GM12878 (cell line): Measurements from ENCODE around the gene CLMP. TPM values are rescaled to one million over a fixed set of nuclear protein-coding genes. Genes with fewer than 3 reads are reported as not detected.

Experiments used
- ATAC-seq: fragments of 200-7000 bp; cut with Tn5 transposase; 3 replicates; pipeline ENCODE4 v1.9.1; 2020; ENCODE audit warnings: mild to moderate bottlenecking, moderate library complexity
- BruUV-seq: library from RNA; stranded (reverse); fragments of 400-500 nt; replicated peaks from 2 replicates; lab custom pipeline; 2021; lab: Mats Ljungman, UMichigan
- CTCF ChIA-PET: fragments of 300-600 bp; sonication (Branson Sonifier 250); formaldehyde crosslinking; extraction: SDS; loops from one replicate; lab custom pipeline; 2021; ENCODE audit warnings: inconsistent platforms; lab: Yijun Ruan, JAX
- POLR2A ChIA-PET: fragments of 350-600 bp; formaldehyde crosslinking; extraction: SDS; loops from one replicate; lab custom pipeline; 2021; ENCODE audit warnings: inconsistent platforms; lab: Charles Lee
- RAD21 ChIA-PET: fragments of 300-600 bp; sonication (Branson Sonifier 250); formaldehyde crosslinking; loops from one replicate; lab custom pipeline; 2023; ENCODE audit warnings: antibody characterized with exemption; ENCODE audit not compliant: unreplicated experiment; lab: Charles Lee
- SMC1A ChIA-PET: fragments of 300-600 bp; sonication (Branson Sonifier 250); formaldehyde crosslinking; loops from one replicate; lab custom pipeline; 2023; ENCODE audit not compliant: unreplicated experiment, uncharacterized antibody; lab: Charles Lee
- DNase-seq: peaks from one replicate; pipeline ENCODE4 v3.0.0-alpha.2; 2011; ENCODE audit warnings: low read depth, low spot score
- FAIRE-seq: peaks from 3 replicates; lab custom pipeline; 2011; peaks lifted over from hg19 to GRCh38; lab: Jason Lieb, UNC
- H2AFZ ChIP-seq: 2 replicates; pipeline ENCODE4 v1.6.0; 2011; ENCODE audit warnings: low read depth, low read length, control low read depth; ENCODE audit not compliant: control insufficient read depth
- H3K27ac ChIP-seq: 2 replicates; pipeline ENCODE4 v1.5.1; 2011; ENCODE audit warnings: control low read depth; ENCODE audit not compliant: control insufficient read depth, insufficient read depth
- H3K27me3 ChIP-seq, 2 experiments: replicated peaks in 1 of 2; 2 replicates each; pipeline versions ENCODE4 v1.6.0 to v1.6.1; 2011; ENCODE audit warnings: low read length in 1 of 2; ENCODE audit not compliant: control insufficient read depth in 2 of 2, insufficient read depth in 2 of 2
- H3K36me3 ChIP-seq, 2 experiments: 2 replicates each; pipeline ENCODE4 v1.5.1; 2011; ENCODE audit warnings: low read length in 1 of 2; ENCODE audit not compliant: control insufficient read depth in 2 of 2, insufficient read depth in 2 of 2
- H3K4me1 ChIP-seq: 2 replicates; pipeline ENCODE4 v1.6.1; 2011; ENCODE audit warnings: mild to moderate bottlenecking, low read length, moderate library complexity, mixed read lengths; ENCODE audit not compliant: control insufficient read depth, insufficient read depth
- H3K4me2 ChIP-seq: 2 replicates; pipeline ENCODE4 v1.6.0; 2011; ENCODE audit warnings: control low read depth; ENCODE audit not compliant: control insufficient read depth, insufficient read depth
- H3K4me3 ChIP-seq: fragments of 200-600 bp; sonication (generic); 2 replicates; pipeline ENCODE4 v1.5.1; 2016
- H3K79me2 ChIP-seq: 2 replicates; pipeline ENCODE4 v1.6.0; 2011; ENCODE audit warnings: low read length; ENCODE audit not compliant: control insufficient read depth, insufficient read depth
- H3K9ac ChIP-seq: 2 replicates; pipeline ENCODE4 v1.8.0; 2011; ENCODE audit warnings: low read length, control low read depth, mixed read lengths; ENCODE audit not compliant: control insufficient read depth, insufficient read depth
- H3K9me3 ChIP-seq: replicated peaks from 3 replicates; pipeline ENCODE4 v1.5.1; 2011; ENCODE audit warnings: mild to moderate bottlenecking, low read length; ENCODE audit not compliant: control insufficient read depth, insufficient read depth
- H4K20me1 ChIP-seq: 2 replicates; pipeline ENCODE4 v1.6.0; 2011; ENCODE audit not compliant: control insufficient read depth, insufficient read depth
- ATF2 ChIP-seq: IDR thresholded peaks from 2 replicates; pipeline ENCODE4 v1.6.1; 2012; ENCODE audit warnings: low read length, inconsistent platforms
- BACH1 ChIP-seq: fragments of 450-650 bp; IDR thresholded peaks from 2 replicates; pipeline ENCODE4 v1.6.1; 2017; ENCODE audit warnings: mild to moderate bottlenecking, borderline replicate concordance
- CHD1 ChIP-seq: IDR thresholded peaks from 2 replicates; pipeline ENCODE4 v1.6.1; 2012; ENCODE audit warnings: low read depth, low read length, improper control_type of control experiment
- CHD2 ChIP-seq: IDR thresholded peaks from 2 replicates; pipeline ENCODE4 v1.6.1; 2011; ENCODE audit warnings: low read depth, low read length, improper control_type of control experiment, borderline replicate concordance
- CHD4 ChIP-seq: fragments of 200-600 bp; sonication (generic); IDR thresholded peaks from 2 replicates; pipeline ENCODE4 v1.6.1; 2016; ENCODE audit warnings: mild to moderate bottlenecking
- DPF2 ChIP-seq: fragments of 450-650 bp; IDR thresholded peaks from 2 replicates; pipeline ENCODE4 v1.6.1; 2017; ENCODE audit warnings: mild to moderate bottlenecking
- E2F8 ChIP-seq: fragments of 450-650 bp; IDR thresholded peaks from 2 replicates; pipeline ENCODE4 v1.6.1; 2018; ENCODE audit warnings: mild to moderate bottlenecking, low read depth, moderate library complexity; ENCODE audit not compliant: partially characterized antibody
- KDM1A ChIP-seq: fragments of 200-600 bp; sonication (generic); IDR thresholded peaks from 2 replicates; pipeline ENCODE4 v1.6.1; 2016; ENCODE audit warnings: borderline replicate concordance
- MLLT1 ChIP-seq: fragments of 450-650 bp; IDR thresholded peaks from 2 replicates; pipeline ENCODE4 v1.6.1; 2016; ENCODE audit warnings: mild to moderate bottlenecking
- RBBP5 ChIP-seq: fragments of 200-600 bp; sonication (generic); conservative IDR thresholded peaks from 2 replicates; pipeline ENCODE4 v1.6.1; 2016
- SKIL ChIP-seq: fragments of 450-650 bp; IDR thresholded peaks from 2 replicates; pipeline ENCODE4 v1.6.1; 2017; ENCODE audit warnings: mild to moderate bottlenecking, low read depth, inconsistent platforms; ENCODE audit not compliant: poor library complexity, severe bottlenecking
- SPI1 ChIP-seq: IDR thresholded peaks from 2 replicates; pipeline ENCODE4 v1.6.1; 2011; ENCODE audit warnings: low read depth, mild to moderate bottlenecking, low read length, moderate library complexity, borderline replicate concordance; ENCODE audit not compliant: insufficient read depth
- STAT1 ChIP-seq: fragments of 450-650 bp; conservative IDR thresholded peaks from 2 replicates; pipeline ENCODE4 v1.6.1; 2014; ENCODE audit warnings: antibody characterized with exemption, mild to moderate bottlenecking
- YBX1 ChIP-seq: fragments of 450-650 bp; IDR thresholded peaks from 2 replicates; pipeline ENCODE4 v1.6.1; 2016; ENCODE audit warnings: antibody characterized with exemption
- WGBS: methylation state at CpG from one replicate; pipeline ENCODE4 v1.1.6; 2016; ENCODE audit warnings: low lambda C conversion rate; ENCODE audit not compliant: insufficient replicate concordance, insufficient coverage; ENCODE audit errors: missing lambda C conversion rate; 5-methylcytosine and 5-hydroxymethylcytosine counted together
- in situ Hi-C: fragments of 300-500 bp; cut with MboI; formaldehyde crosslinking; loops from 9 replicates; pipeline ENCODE4 v1.14.3; 2018; ENCODE audit warnings: mixed read lengths
- intact Hi-C: fragments of 100-400 bp; cut with micrococcal nuclease; formaldehyde crosslinking; loops from one replicate; pipeline ENCODE4 v1.14.2; 2022; ENCODE audit not compliant: unreplicated experiment
- polyA plus RNA-seq, 11 experiments: library from polyadenylated mRNA; depleted of rRNA in 4 of 11; unstranded in 6 of 11; stranded (reverse) in 5 of 11; fragments of >200 nt; fragmentation: Nextera tagmentation in 4 of 11; fragmentation: Illumina TruSeq in 1 of 11; extraction: Ambion mirVana in 4 of 11; extraction: Trizol in 1 of 11; gene quantifications; 1 replicate in 1 of 11; 2 replicates in 10 of 11; pipeline versions ENCODE4 v1.2.1 to v1.2.3, GENCODE V29; 2011 to 2016; ENCODE audit warnings: inconsistent platforms in 2 of 11, missing spikeins in 2 of 11, low read depth in 1 of 11
- total RNA-seq, 4 experiments: library from RNA; depleted of rRNA in 3 of 4; stranded (reverse); fragments of >200 nt in 3 of 4; fragmentation: Illumina TruSeq in 1 of 4; extraction: Trizol in 1 of 4; gene quantifications; 2 replicates each; pipeline versions ENCODE4 v1.2.1 to v1.2.3, GENCODE V29; 2013 to 2021

CLMP gene
- total and polyA plus RNA-seq, 10 of the 15 experiments (the other 5 are each of a cell fraction or from before 2014, with no cell fraction given), result 0.01 to 0.71 (median 0.20) TPM; not detected in 4

- no peaks in the 10 kb centered on the region for H4K20me1 ChIP-seq
- 100% methylated on average over 1 of the region's 1 CpG for WGBS
- BruUV-seq, result no TSS peak
- ChIA-PET SMC1A (interaction anchor here (2.8 kb wide), 1 partner anchor 12 kb away, joined by 12 read pairs; no protein-coding TSS in a partner anchor), CTCF (interaction anchor here (0.8 to 4.7 kb wide), 4 partner anchors 10 to 126 kb away, joined by 3 to 54 read pairs (median 9); no protein-coding TSS in a partner anchor)
- no peak overlapping the region for H2AFZ ChIP-seq
- no peaks in the 10 kb centered on the region for H3K36me3 ChIP-seq
- no peak for DNase-seq
- no peak overlapping the region for H3K27ac ChIP-seq
- H3K4me1 ChIP-seq, result no peaks in the 10 kb centered on the region
- no peak for TF ChIP-seq MLLT1
- no peak for TF ChIP-seq RBBP5
- TF ChIP-seq SPI1, result no peak
- no peak for TF ChIP-seq CHD2
- TF ChIP-seq KDM1A, result no peak
- TF ChIP-seq CHD4, result no peak
- TF ChIP-seq STAT1, result no peak
- no peak for TF ChIP-seq SKIL
- no peak for TF ChIP-seq YBX1
- no peak for TF ChIP-seq CHD1
- no peak for TF ChIP-seq ATF2
- no peak for TF ChIP-seq DPF2
- no peak for TF ChIP-seq E2F8
- TF ChIP-seq BACH1, result no peak
- TF ChIP-seq, all 136 proteins: peak for 0
- Histone ChIP-seq H3K4me2 (no peak overlapping the region), H3K27me3 (no peaks in the 10 kb centered on the region), H3K79me2 (no peaks in the 10 kb centered on the region), H3K4me3 (no peak overlapping the region), H3K9ac (no peak overlapping the region), H3K9me3 (no peaks in the 10 kb centered on the region)
- in situ Hi-C loops (no loop called here), intact Hi-C loops (no loop called here)
- FAIRE-seq (no peak), ATAC-seq (no peak)
- ChIA-PET RAD21 (interaction anchor here (1.4 kb wide), 1 partner anchor 9 kb away, joined by 4 read pairs; no protein-coding TSS in a partner anchor), POLR2A (no interaction called here)
Observed at GRCh38 chr11:123045101-123045500, 149.9 kb downstream of the CLMP start.
